ENCODE measurements around the gene PDE5A. TPM values are rescaled to one million over a fixed set of nuclear protein-coding genes. Genes with fewer than 3 reads are reported as not detected.
"Not testable (repeated sequence)": the region's sequence is repeated elsewhere in the genome, so short reads cannot be mapped to it uniquely, and the experiment has no call there.

Gene PDE5A
- total RNA-seq, 2 experiments from 2014 or later, result 0.25 to 0.47 TPM

DNA sequence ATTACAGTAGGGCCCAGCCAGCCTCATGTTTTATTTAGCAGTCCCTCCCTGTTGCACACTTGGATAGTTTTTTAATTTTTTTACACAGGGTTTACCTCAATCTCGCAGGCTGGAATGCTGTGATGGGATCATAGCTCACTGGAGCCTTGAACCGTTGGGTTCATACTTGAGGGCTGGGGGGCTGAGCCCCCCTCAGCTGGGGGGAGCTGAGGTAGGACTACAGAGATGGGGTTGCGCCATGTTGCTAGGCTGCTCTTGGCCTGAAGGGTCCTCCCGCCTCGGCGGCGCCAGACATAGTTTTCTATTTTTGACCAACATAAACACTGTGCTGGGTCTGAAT, 174.5 kb downstream of the PDE5A start:
- H3K4me1 Mint-ChIP-seq; H3K27me3 Mint-ChIP-seq; DNase-seq; H3K9me3 Mint-ChIP-seq (ENCODE audit: low read depth); H3K36me3 Mint-ChIP-seq (ENCODE audit: low read depth): not testable (repeated sequence)
- peak; percentile 31 for ATAC-seq
- H3K4me3 Mint-ChIP-seq, result peak overlapping the region; percentile 87
- intact Hi-C loops (cut with DNase I, micrococcal nuclease), result loop anchor here (1.0 to 5.0 kb wide), 8 partner anchors 84 to 1177 kb away; partner anchors contain the start of genes MAD2L1 (in 1 of the 2), METTL14 (in 1 of the 2), SEC24D (in 1 of the 2) and USP53 (in 1 of the 2)
- ChIA-PET POLR2A (interaction anchor here (0.6 kb wide), 3 partner anchors 174 to 242 kb away, joined by 3 to 4 read pairs (median 3); partner anchors contain the start of genes PDE5A and USP53), CTCF (interaction anchor here (0.6 to 1.3 kb wide), 4 partner anchors 33 to 216 kb away, joined by 4 read pairs; no protein-coding TSS in a partner anchor)
- peak overlapping the region; percentile 96 for H3K27ac Mint-ChIP-seq

DNA sequence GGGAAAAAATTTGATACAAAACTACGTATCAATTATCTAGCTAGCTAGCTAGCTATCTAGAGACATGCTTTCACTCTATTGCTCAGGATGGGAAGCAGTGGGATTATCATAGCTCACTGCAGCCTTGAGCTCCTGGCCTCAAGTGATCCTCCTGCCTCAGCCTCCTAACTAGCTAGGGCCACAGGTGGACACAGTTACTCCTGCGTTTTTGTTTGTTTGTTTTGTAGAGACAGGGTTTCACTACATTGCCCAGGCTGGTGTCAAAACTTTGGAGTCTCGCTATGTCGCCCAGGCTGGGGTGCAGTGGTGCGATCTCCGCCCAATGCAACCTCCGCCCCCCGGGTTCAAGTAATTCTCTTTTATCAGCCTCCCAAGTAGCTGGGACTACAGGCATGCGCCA, 175.3 kb downstream of the PDE5A start:
- H3K4me1 Mint-ChIP-seq; H3K9me3 Mint-ChIP-seq (ENCODE audit: low read depth); DNase-seq; CTCF ChIA-PET; H3K4me3 Mint-ChIP-seq; ATAC-seq; H3K27me3 Mint-ChIP-seq; H3K36me3 Mint-ChIP-seq (ENCODE audit: low read depth); POLR2A ChIA-PET: not testable (repeated sequence)
- intact Hi-C loops (cut with DNase I, micrococcal nuclease), result loop anchor here in 1 of 2 experiments (5.0 kb wide), 2 partner anchors 861 to 1176 kb away; no protein-coding TSS in a partner anchor
- H3K27ac Mint-ChIP-seq, result peak overlapping the region; percentile 67

DNA sequence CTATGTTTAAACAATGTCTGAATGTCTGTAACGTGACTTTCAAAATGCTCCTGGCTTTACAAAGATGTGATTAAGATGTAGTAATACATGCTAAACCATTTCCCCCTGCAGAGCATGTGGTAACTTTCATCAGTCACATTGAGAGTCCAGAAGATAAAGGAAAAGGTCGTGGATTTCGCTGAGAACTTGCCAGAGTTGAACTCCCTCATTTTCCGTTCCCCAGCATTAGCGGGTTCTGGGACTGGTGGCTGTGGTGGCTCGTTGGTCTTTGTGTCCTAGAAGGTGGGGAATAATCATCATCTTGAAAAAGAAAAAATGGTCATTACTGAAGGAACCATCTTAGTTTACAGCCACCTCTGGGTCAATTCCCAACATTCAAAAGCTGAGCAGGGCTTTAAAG, 178.8 kb downstream of the PDE5A start:
- H3K4me1 Mint-ChIP-seq; DNase-seq; H3K9me3 Mint-ChIP-seq (ENCODE audit: low read depth); CTCF ChIA-PET; H3K27ac Mint-ChIP-seq; H3K4me3 Mint-ChIP-seq; H3K27me3 Mint-ChIP-seq; POLR2A ChIA-PET; ATAC-seq; H3K36me3 Mint-ChIP-seq (ENCODE audit: low read depth): not testable (repeated sequence)
- intact Hi-C loops (cut with DNase I, micrococcal nuclease), result loop anchor here in 1 of 2 experiments (5.0 kb wide), 2 partner anchors 858 to 1173 kb away; no protein-coding TSS in a partner anchor
